ENCODE measurements around the gene AGXT. TPM values are rescaled to one million over a fixed set of nuclear protein-coding genes. Genes with fewer than 3 reads are reported as not detected.
A peak's percentile ranks its signal among the peaks of the same experiment; 100 is the strongest.

Gene AGXT
- total RNA-seq, 4 donors from 2014 or later = not detected

- no peak for DNase-seq
- Histone ChIP-seq H3K27me3 (no peaks in the 10 kb centered on the region), H3K27ac (no peak overlapping the region), H3K36me3 (no peaks in the 10 kb centered on the region), H3K4me1 (peaks cover 0 to 9% of the 10 kb centered on the region in 2 donors), H3K4me3 (replicated peaks in 1 of 3) (no peak overlapping the region), H3K9me3 (no peaks in the 10 kb centered on the region)
- TF ChIP-seq POLR2A (IDR thresholded peaks at IDR 0.05) (no peak), CTCF (IDR thresholded peaks at IDR 0.05) (no peak)
- 95% methylated on average over 27 to 31 of the region's 34 CpGs for WGBS, 2 donors
- intact Hi-C loops (cut with DNase I) = no loop called here
Measured at GRCh38 chr2:240903191-240904060, 34.8 kb downstream of the AGXT start.

- 79 to 91% methylated on average over 11 to 13 of the region's 19 CpGs for WGBS, 2 donors
- H3K4me1 ChIP-seq = no peaks in the 10 kb centered on the region
- H3K27me3 ChIP-seq = no peaks in the 10 kb centered on the region
- no peak for DNase-seq
- H3K9me3 ChIP-seq = no peaks in the 10 kb centered on the region
- no peaks in the 10 kb centered on the region for H3K36me3 ChIP-seq
- H3K27ac ChIP-seq = no peak overlapping the region
- no peak for TF ChIP-seq CTCF (IDR thresholded peaks at IDR 0.05)
- TF ChIP-seq POLR2A (IDR thresholded peaks at IDR 0.05) = no peak
- no peak overlapping the region for H3K4me3 ChIP-seq (replicated peaks in 1 of 3)
- intact Hi-C loops (cut with DNase I) = no loop called here
Measured at GRCh38 chr2:240904216-240905175, 35.9 kb downstream of the AGXT start.

GRCh38 chr2:240905176-240905781 is 36.7 kb downstream of the AGXT start:
- 39 to 48% methylated on average over 10 to 11 of the region's 13 CpGs for WGBS, 2 donors
- H3K27me3 ChIP-seq = no peaks in the 10 kb centered on the region
- TF ChIP-seq POLR2A (IDR thresholded peaks at IDR 0.05) (no peak), CTCF (IDR thresholded peaks at IDR 0.05) (no peak)

GRCh38 chr2:240906141-240906910 is 37.7 kb downstream of the AGXT start, which contains the start of gene CROCC2:
TSS of gene CROCC2 (plus strand) at chr2:240906336. CDS start at chr2:240906514, 178 bp downstream.
- intact Hi-C loops (cut with DNase I) = no loop called here
- 29 to 54% methylated on average over 10 to 18 of the region's 23 CpGs for WGBS, 2 donors
- TF ChIP-seq POLR2A (IDR thresholded peaks at IDR 0.05) (no peak), CTCF (IDR thresholded peaks at IDR 0.05) (no peak)
- no peak within 1 kb of the TSS for H3K4me3 ChIP-seq (replicated peaks in 1 of 3)
- no peaks in the 10 kb centered on the region for H3K36me3 ChIP-seq
- no peaks in the 10 kb centered on the region for H3K27me3 ChIP-seq
- no peak within 1 kb of the TSS for H3K27ac ChIP-seq
- peak in 1 of 2 donors; percentile 37 for DNase-seq
- H3K9me3 ChIP-seq = no peaks in the 10 kb centered on the region
- no peaks in the 10 kb centered on the region for H3K4me1 ChIP-seq

More at GRCh38 chr2:240905176-240905781, 36.7 kb downstream of the AGXT start:
- Histone ChIP-seq H3K4me3 (replicated peaks in 1 of 3) (no peak overlapping the region), H3K36me3 (no peaks in the 10 kb centered on the region), H3K4me1 (no peaks in the 10 kb centered on the region), H3K9me3 (no peaks in the 10 kb centered on the region), H3K27ac (no peak overlapping the region)
- intact Hi-C loops (cut with DNase I) = no loop called here
- DNase-seq = peak in 1 of 2 donors; percentile 35

Measured in thyroid gland (tissue), 4 donors.